Mesothelial cell of epicardium (in vitro differentiated cells): ENCODE results near the gene NFAT5. TPM values are rescaled to one million over a fixed set of nuclear protein-coding genes. Genes with fewer than 3 reads are reported as not detected.
"Not testable (repeated sequence)": the region's sequence is repeated elsewhere in the genome, so short reads cannot be mapped to it uniquely, and the experiment has no call there.

Experiments used
- DNase-seq, 2 experiments: peaks; one replicate each; pipeline ENCODE4 v3.0.0; 2021; ENCODE audit warnings: low spot score in 2 of 2; ENCODE audit not compliant: unreplicated experiment in 2 of 2
- H3K27ac Mint-ChIP-seq: 2 replicates; pipeline ENCODE4 v1.8.0; 2021; ENCODE audit warnings: mixed read lengths
- H3K27me3 Mint-ChIP-seq: 2 replicates; pipeline ENCODE4 v1.8.0; 2021; ENCODE audit warnings: low read depth, mixed read lengths
- H3K36me3 Mint-ChIP-seq: 2 replicates; pipeline ENCODE4 v1.8.0; 2021; ENCODE audit warnings: mixed read lengths
- H3K4me1 Mint-ChIP-seq: 2 replicates; pipeline ENCODE4 v1.8.0; 2021; ENCODE audit warnings: mixed read lengths
- H3K4me3 Mint-ChIP-seq: 2 replicates; pipeline ENCODE4 v1.8.0; 2021; ENCODE audit warnings: mild to moderate bottlenecking, moderate library complexity, mixed read lengths
- H3K9me3 Mint-ChIP-seq: 2 replicates; pipeline ENCODE4 v1.8.0; 2021; ENCODE audit warnings: mixed read lengths
- total RNA-seq: library from RNA; stranded (reverse); gene quantifications from 3 replicates; pipeline ENCODE4 v1.2.1, GENCODE V29; 2021
- TF ChIP-seq, protein P1 (sequence below): fragments of 200-600 bp; sonication (generic); IDR thresholded peaks from one replicate; pipeline ENCODE4 v1.5.0; 2021; ENCODE audit warnings: antibody characterized with exemption; ENCODE audit not compliant: unreplicated experiment

The NFAT5 gene
- total RNA-seq, 1 donor from 2014 or later: 92.5 TPM

DNA sequence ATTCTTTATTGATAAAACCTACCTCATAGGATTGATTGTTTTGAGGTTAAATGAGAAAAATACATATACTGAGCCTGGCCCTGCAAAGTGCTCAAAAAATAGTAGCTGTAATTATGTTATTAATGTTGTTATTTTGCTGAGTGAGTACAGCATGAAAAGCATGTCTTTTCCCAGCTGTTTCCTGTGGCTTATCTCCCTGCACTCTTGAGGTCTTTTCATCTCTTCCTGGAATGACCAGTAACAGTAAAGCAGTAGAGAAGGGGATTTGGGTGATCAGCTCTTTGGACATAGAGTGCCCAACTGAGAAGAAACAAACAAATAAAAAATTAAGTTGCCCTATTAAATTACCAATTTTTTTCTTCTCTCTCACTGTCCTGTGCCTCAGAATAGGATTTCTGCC, 53.7 kb downstream of the NFAT5 start:
- Mint-ChIP-seq H3K4me3 (no peak overlapping the region), H3K27ac (peak overlapping the region; percentile 37), H3K9me3 (no peaks in the 10 kb centered on the region), H3K36me3 (peaks cover 12% of the 10 kb centered on the region), H3K4me1 (peaks cover 31% of the 10 kb centered on the region), H3K27me3 (no peaks in the 10 kb centered on the region)
- no peak for DNase-seq
- TF ChIP-seq, protein P1, sequence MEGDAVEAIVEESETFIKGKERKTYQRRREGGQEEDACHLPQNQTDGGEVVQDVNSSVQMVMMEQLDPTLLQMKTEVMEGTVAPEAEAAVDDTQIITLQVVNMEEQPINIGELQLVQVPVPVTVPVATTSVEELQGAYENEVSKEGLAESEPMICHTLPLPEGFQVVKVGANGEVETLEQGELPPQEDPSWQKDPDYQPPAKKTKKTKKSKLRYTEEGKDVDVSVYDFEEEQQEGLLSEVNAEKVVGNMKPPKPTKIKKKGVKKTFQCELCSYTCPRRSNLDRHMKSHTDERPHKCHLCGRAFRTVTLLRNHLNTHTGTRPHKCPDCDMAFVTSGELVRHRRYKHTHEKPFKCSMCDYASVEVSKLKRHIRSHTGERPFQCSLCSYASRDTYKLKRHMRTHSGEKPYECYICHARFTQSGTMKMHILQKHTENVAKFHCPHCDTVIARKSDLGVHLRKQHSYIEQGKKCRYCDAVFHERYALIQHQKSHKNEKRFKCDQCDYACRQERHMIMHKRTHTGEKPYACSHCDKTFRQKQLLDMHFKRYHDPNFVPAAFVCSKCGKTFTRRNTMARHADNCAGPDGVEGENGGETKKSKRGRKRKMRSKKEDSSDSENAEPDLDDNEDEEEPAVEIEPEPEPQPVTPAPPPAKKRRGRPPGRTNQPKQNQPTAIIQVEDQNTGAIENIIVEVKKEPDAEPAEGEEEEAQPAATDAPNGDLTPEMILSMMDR: no peak

- H3K4me1 Mint-ChIP-seq: peaks cover 27% of the 10 kb centered on the region
- peak overlapping the region; percentile 89 for H3K27ac Mint-ChIP-seq
- no peaks in the 10 kb centered on the region for H3K27me3 Mint-ChIP-seq
- no peaks in the 10 kb centered on the region for H3K9me3 Mint-ChIP-seq
- H3K4me3 Mint-ChIP-seq: no peak overlapping the region
- peaks cover 13% of the 10 kb centered on the region for H3K36me3 Mint-ChIP-seq
- TF ChIP-seq, protein P1: no peak
- no peak for DNase-seq
Measured at GRCh38 chr16:69620573-69620972, 54.8 kb downstream of the NFAT5 start.

- Mint-ChIP-seq H3K4me3 (no peak overlapping the region), H3K9me3 (no peaks in the 10 kb centered on the region), H3K36me3 (peaks cover 15% of the 10 kb centered on the region), H3K27me3 (no peaks in the 10 kb centered on the region), H3K4me1 (peaks cover 22% of the 10 kb centered on the region), H3K27ac (peak overlapping the region; percentile 64)
- TF ChIP-seq, protein P1: no peak
- no peak for DNase-seq
Measured at GRCh38 chr16:69621225-69621624, 55.5 kb downstream of the NFAT5 start.

- DNase-seq: no peak
- Mint-ChIP-seq H3K27ac (peak overlapping the region; percentile 28), H3K9me3 (no peaks in the 10 kb centered on the region)
Measured at GRCh38 chr16:69626256-69626655, 60.5 kb downstream of the NFAT5 start.

DNA sequence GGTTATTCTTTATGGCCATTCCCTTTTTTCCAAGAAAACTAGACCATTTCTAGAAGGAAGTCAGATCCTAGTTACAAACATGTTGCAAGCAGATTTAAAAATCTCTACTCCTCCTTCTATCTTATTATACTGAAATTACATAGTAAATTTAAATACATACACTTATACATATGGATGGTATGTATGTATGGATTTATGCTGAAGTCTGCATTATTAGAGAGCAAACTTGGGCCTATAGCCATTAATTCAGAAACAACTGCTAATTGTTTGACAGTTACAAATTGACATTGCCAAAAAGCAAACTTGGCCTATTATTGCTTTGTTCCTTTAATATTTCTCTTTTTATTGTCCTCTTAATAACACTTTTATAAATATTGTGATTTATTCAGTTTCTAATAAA, 67.1 kb downstream of the NFAT5 start:
- H3K4me3 Mint-ChIP-seq: no peak overlapping the region
- H3K27me3 Mint-ChIP-seq: no peaks in the 10 kb centered on the region
- peaks cover 2% of the 10 kb centered on the region for H3K4me1 Mint-ChIP-seq
- TF ChIP-seq, protein P1: no peak
- H3K36me3 Mint-ChIP-seq: peaks cover 40% of the 10 kb centered on the region
- H3K27ac Mint-ChIP-seq: peak overlapping the region; percentile 26
- DNase-seq: no peak
- peaks cover 19% of the 10 kb centered on the region for H3K9me3 Mint-ChIP-seq

More at GRCh38 chr16:69626256-69626655, 60.5 kb downstream of the NFAT5 start:
- no peaks in the 10 kb centered on the region for H3K27me3 Mint-ChIP-seq
- TF ChIP-seq, protein P1: no peak
- H3K4me1 Mint-ChIP-seq: peaks cover 2% of the 10 kb centered on the region
- peaks cover 22% of the 10 kb centered on the region for H3K36me3 Mint-ChIP-seq
- no peak overlapping the region for H3K4me3 Mint-ChIP-seq

GRCh38 chr16:69633375-69633774, 67.6 kb downstream of the NFAT5 start:
- Mint-ChIP-seq H3K4me1 (peaks cover 2% of the 10 kb centered on the region), H3K9me3 (peaks cover 19% of the 10 kb centered on the region), H3K36me3 (peaks cover 43% of the 10 kb centered on the region), H3K27ac (peak overlapping the region; percentile 63), H3K27me3 (no peaks in the 10 kb centered on the region), H3K4me3 (no peak overlapping the region)
- TF ChIP-seq, protein P1: no peak
- DNase-seq: no peak

GRCh38 chr16:69636563-69637146, 70.9 kb downstream of the NFAT5 start:
- H3K4me3 Mint-ChIP-seq, H3K4me1 Mint-ChIP-seq, H3K27ac Mint-ChIP-seq, DNase-seq, H3K27me3 Mint-ChIP-seq: not testable (repeated sequence)
- Mint-ChIP-seq H3K36me3 (peaks cover 36% of the 10 kb centered on the region), H3K9me3 (peaks cover 19% of the 10 kb centered on the region)

DNA sequence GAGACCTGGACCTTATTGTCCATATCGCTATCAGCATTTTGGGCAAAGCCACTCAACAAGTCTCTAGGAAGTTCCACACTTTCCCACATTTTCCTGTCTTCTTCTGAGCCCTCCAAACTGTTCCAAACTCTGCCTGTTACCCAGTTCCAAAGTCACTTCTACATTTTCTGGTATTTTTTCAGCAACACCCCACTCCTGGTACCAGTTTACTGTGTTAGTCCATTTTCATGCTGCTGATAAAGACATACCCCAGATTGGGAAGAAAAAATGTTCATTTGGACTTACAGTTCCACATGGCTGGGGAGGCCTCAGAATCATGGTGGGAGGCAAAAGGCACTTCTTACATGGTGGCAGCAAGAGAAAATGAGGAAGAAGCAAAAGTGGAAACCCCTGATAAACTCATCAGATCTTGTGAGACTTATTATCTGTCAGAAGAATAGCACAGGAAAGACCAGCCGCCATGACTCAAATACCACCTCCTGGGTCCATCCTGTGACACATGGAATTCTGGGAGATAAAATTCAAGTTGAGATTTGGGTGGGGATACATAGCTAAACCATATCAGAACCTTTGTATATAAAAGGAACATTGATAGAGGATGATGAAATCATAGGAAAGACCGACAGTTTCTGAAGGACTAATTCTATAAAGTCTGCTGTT, 71.6 kb downstream of the NFAT5 start:
- not testable (repeated sequence) for H3K27ac Mint-ChIP-seq, H3K4me3 Mint-ChIP-seq, H3K4me1 Mint-ChIP-seq, H3K27me3 Mint-ChIP-seq, DNase-seq
- peaks cover 36% of the 10 kb centered on the region for H3K36me3 Mint-ChIP-seq
- H3K9me3 Mint-ChIP-seq: peaks cover 19% of the 10 kb centered on the region
